SU-DHL-6 (cell line): Measurements from ENCODE around the gene PADI2.

ENCODE experiments used
- EZH2phosphoT487 ChIP-seq: fragments of 200-600 bp; sonication (generic), shearing (Covaris generic); conservative IDR thresholded peaks from 2 replicates; pipeline ENCODE4 v1.6.1; 2018; ENCODE audit warnings: mild to moderate bottlenecking, antibody characterized with exemption, low read length, moderate library complexity, mixed read lengths
- TF ChIP-seq, protein P1 (sequence below): fragments of 200-600 bp; sonication (generic); IDR thresholded peaks from one replicate; pipeline ENCODE4 v1.5.1; 2017; ENCODE audit warnings: antibody characterized with exemption, mild to moderate bottlenecking, low read length, moderate library complexity; ENCODE audit not compliant: insufficient read depth, poor library complexity, severe bottlenecking

DNA sequence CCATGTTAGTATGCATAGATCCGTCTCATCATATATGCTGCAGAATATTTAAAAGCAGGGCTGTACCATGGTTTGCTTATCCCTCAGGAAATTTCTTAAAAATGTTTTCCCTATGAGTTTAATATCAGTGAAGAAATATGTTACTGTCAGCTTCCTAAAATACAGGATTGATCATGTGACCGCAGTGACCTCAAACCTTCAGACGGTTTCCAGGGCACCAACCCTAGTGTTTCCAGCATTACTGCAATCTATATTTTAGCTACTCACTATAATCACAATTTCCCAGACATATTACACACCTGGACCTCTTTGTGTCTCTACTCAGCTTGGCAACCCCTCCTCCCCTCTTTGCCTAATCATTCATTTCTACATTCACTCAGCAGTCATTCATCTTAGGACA, 57.8 kb downstream of the PADI2 start:
- TF ChIP-seq, protein P1, sequence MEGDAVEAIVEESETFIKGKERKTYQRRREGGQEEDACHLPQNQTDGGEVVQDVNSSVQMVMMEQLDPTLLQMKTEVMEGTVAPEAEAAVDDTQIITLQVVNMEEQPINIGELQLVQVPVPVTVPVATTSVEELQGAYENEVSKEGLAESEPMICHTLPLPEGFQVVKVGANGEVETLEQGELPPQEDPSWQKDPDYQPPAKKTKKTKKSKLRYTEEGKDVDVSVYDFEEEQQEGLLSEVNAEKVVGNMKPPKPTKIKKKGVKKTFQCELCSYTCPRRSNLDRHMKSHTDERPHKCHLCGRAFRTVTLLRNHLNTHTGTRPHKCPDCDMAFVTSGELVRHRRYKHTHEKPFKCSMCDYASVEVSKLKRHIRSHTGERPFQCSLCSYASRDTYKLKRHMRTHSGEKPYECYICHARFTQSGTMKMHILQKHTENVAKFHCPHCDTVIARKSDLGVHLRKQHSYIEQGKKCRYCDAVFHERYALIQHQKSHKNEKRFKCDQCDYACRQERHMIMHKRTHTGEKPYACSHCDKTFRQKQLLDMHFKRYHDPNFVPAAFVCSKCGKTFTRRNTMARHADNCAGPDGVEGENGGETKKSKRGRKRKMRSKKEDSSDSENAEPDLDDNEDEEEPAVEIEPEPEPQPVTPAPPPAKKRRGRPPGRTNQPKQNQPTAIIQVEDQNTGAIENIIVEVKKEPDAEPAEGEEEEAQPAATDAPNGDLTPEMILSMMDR = no peak
- no peak for TF ChIP-seq EZH2phosphoT487
